ENCODE data around the gene NACC2.

DNA sequence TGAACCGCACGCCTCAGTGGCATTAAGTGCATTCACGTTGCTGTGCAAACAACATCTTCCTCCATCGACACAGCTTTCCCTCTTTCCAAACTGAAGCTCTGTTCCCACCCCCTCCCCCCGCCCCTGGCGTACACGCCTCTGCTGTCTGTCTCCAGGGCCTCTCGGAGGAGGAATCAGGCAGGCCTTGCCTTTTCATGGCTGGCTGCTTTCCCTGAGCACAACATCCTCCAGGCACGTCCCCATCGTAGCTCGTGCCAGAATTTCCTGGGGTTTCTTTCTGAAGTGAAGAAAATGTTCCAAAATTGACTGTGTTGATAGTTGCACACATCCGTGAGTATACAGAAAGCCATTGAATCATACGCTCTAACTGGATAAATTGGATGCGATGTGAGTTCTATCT, 45.9 kb upstream of the NACC2 start:
- TF ChIP-seq, protein P1, sequence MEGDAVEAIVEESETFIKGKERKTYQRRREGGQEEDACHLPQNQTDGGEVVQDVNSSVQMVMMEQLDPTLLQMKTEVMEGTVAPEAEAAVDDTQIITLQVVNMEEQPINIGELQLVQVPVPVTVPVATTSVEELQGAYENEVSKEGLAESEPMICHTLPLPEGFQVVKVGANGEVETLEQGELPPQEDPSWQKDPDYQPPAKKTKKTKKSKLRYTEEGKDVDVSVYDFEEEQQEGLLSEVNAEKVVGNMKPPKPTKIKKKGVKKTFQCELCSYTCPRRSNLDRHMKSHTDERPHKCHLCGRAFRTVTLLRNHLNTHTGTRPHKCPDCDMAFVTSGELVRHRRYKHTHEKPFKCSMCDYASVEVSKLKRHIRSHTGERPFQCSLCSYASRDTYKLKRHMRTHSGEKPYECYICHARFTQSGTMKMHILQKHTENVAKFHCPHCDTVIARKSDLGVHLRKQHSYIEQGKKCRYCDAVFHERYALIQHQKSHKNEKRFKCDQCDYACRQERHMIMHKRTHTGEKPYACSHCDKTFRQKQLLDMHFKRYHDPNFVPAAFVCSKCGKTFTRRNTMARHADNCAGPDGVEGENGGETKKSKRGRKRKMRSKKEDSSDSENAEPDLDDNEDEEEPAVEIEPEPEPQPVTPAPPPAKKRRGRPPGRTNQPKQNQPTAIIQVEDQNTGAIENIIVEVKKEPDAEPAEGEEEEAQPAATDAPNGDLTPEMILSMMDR (IDR thresholded peaks at IDR 0.05; ENCODE audit: insufficient read depth, low read depth, low read length): no peak
- no peak for TF ChIP-seq EZH2 (IDR thresholded peaks at IDR 0.05; ENCODE audit: insufficient read depth, low read length)

Data from astrocyte (in vitro differentiated cells and primary cell).